OCI-LY3 (cell line): ENCODE measurements around the gene DOHH.
A peak's percentile ranks its signal among the peaks of the same experiment; 100 is the strongest.

Source experiments
- H2AFZ ChIP-seq: fragments of 200-600, 300-600 bp; shearing (Covaris generic); 2 replicates; pipeline ENCODE4 v1.6.0; 2014; ENCODE audit warnings: antibody characterized with exemption, low read depth, low read length
- H3K27ac ChIP-seq: fragments of 200-600, 300-600 bp; sonication (generic); 2 replicates; pipeline ENCODE4 v1.5.1; 2014; ENCODE audit warnings: mild to moderate bottlenecking, low read length, moderate library complexity, mixed read lengths
- H3K27me3 ChIP-seq: fragments of 200-600, 300-600 bp; sonication (generic); 2 replicates; pipeline ENCODE4 v1.6.1; 2014; ENCODE audit warnings: low read depth, low read length, mixed read lengths
- H3K36me3 ChIP-seq: fragments of 200-600, 300-600 bp; sonication (generic); replicated peaks from 2 replicates; pipeline ENCODE3; 2014; ENCODE audit warnings: low read depth, low read length, mixed read lengths
- H3K4me1 ChIP-seq: fragments of 300-600, 200-600 bp; sonication (generic); 2 replicates; pipeline ENCODE4 v1.6.1; 2014; ENCODE audit warnings: low read length, mixed read lengths
- H3K4me2 ChIP-seq: fragments of 200-600, 300-600 bp; sonication (generic); 2 replicates; pipeline ENCODE4 v1.6.1; 2014; ENCODE audit warnings: low read length, mixed read lengths
- H3K4me3 ChIP-seq: fragments of 300-600, 200-600 bp; sonication (generic); 2 replicates; pipeline ENCODE4 v1.5.1; 2014; ENCODE audit warnings: antibody characterized with exemption, mild to moderate bottlenecking, low read length, moderate library complexity
- H3K79me2 ChIP-seq: fragments of 300-600, 200-600 bp; shearing (Covaris generic); 2 replicates; pipeline ENCODE4 v1.6.1; 2014; ENCODE audit warnings: mild to moderate bottlenecking, low read length, mixed read lengths
- H3K9ac ChIP-seq: fragments of 300-600, 200-600 bp; shearing (Covaris generic); 2 replicates; pipeline ENCODE4 v1.6.0; 2014; ENCODE audit warnings: mild to moderate bottlenecking, low read length, moderate library complexity
- H3K9me3 ChIP-seq: fragments of 200-600, 300-600 bp; shearing (Covaris generic); 2 replicates; pipeline ENCODE4 v1.6.1; 2014; ENCODE audit warnings: low read length, mixed read lengths; ENCODE audit not compliant: insufficient read depth
- H4K20me1 ChIP-seq: fragments of 200-600, 300-600 bp; sonication (generic); 2 replicates; pipeline ENCODE4 v1.6.1; 2016; ENCODE audit warnings: low read length, mixed read lengths; ENCODE audit not compliant: insufficient read depth
- EZH2phosphoT487 ChIP-seq: fragments of 200-600 bp; shearing (Covaris generic); IDR thresholded peaks from 2 replicates; pipeline ENCODE4 v1.6.1; 2018; ENCODE audit warnings: antibody characterized with exemption, mixed run types, low read depth
- TF ChIP-seq, protein P1 (sequence below): fragments of 200-600, 300-600 bp; sonication (generic); IDR thresholded peaks from 2 replicates; pipeline ENCODE4 v1.5.1; 2014; ENCODE audit warnings: antibody characterized with exemption, low read length, low read depth

DOHH gene

DNA sequence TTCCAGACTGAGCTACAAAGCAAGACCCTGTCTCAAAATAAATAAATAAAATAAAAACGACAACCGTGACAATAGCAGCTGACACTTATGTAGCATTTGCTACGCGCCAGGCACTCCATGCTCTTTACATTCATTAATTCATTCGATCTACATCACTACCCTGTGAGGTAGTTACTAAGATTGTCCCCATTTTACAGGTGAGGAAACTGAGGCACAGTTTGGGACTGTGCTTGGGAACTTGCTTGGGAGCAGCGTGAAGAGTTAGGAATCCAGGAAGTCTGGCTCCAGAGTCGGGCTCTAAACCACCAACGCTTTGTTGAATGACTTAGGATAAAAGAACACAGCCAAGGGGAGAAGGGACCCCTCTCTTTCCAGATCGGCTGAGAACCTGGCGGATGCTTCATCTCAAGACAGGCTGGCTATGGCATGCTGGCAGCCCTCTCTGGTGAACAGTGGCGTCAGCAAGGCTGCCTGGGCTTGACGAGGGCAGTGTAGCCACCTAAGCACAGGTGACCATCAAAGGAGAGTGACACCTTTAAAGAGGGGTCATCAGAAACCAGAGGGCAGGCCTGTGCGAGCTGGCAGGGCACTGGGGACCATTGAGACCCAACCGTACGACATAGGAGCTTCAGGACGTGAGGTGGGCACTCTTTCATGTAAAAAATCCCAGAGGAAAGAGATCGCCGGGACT, 591 bp downstream of the DOHH start:
- Histone ChIP-seq H3K9me3 (no peaks in the 10 kb centered on the region), H3K27me3 (no peaks in the 10 kb centered on the region)
- no peak for TF ChIP-seq EZH2phosphoT487
- TF ChIP-seq, protein P1, sequence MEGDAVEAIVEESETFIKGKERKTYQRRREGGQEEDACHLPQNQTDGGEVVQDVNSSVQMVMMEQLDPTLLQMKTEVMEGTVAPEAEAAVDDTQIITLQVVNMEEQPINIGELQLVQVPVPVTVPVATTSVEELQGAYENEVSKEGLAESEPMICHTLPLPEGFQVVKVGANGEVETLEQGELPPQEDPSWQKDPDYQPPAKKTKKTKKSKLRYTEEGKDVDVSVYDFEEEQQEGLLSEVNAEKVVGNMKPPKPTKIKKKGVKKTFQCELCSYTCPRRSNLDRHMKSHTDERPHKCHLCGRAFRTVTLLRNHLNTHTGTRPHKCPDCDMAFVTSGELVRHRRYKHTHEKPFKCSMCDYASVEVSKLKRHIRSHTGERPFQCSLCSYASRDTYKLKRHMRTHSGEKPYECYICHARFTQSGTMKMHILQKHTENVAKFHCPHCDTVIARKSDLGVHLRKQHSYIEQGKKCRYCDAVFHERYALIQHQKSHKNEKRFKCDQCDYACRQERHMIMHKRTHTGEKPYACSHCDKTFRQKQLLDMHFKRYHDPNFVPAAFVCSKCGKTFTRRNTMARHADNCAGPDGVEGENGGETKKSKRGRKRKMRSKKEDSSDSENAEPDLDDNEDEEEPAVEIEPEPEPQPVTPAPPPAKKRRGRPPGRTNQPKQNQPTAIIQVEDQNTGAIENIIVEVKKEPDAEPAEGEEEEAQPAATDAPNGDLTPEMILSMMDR: no peak

GRCh38 chr19:3497757-3498520, 2.5 kb downstream of the DOHH start:
- Histone ChIP-seq H2AFZ (no peak overlapping the region), H3K9me3 (no peaks in the 10 kb centered on the region), H3K27me3 (no peaks in the 10 kb centered on the region), H3K4me2 (no peak overlapping the region), H3K36me3 (peaks cover 26% of the 10 kb centered on the region), H3K27ac (no peak overlapping the region), H3K79me2 (peaks cover 40% of the 10 kb centered on the region), H3K9ac (no peak overlapping the region), H4K20me1 (no peaks in the 10 kb centered on the region), H3K4me1 (peaks cover 10% of the 10 kb centered on the region), H3K4me3 (no peak overlapping the region)
- TF ChIP-seq, protein P1: no peak
- TF ChIP-seq EZH2phosphoT487: no peak

More for the DNA sequence above, 591 bp downstream of the DOHH start:
- H4K20me1 ChIP-seq: no peaks in the 10 kb centered on the region
- peak overlapping the region; percentile 70 for H3K27ac ChIP-seq
- peaks cover 14% of the 10 kb centered on the region for H3K4me1 ChIP-seq
- peaks cover 21% of the 10 kb centered on the region for H3K36me3 ChIP-seq
- H3K9ac ChIP-seq: peak overlapping the region; percentile 79
- H3K79me2 ChIP-seq: peaks cover 40% of the 10 kb centered on the region
- peak overlapping the region; percentile 71; the same call in 1 of the 2 replicates for H2AFZ ChIP-seq
- H3K4me2 ChIP-seq: peak overlapping the region; percentile 92
- H3K4me3 ChIP-seq: peak overlapping the region; percentile 90

GRCh38 chr19:3496392-3497273, 3.8 kb downstream of the DOHH start:
- Histone ChIP-seq H3K36me3 (peaks cover 30% of the 10 kb centered on the region), H3K27me3 (no peaks in the 10 kb centered on the region), H3K4me1 (peaks cover 10% of the 10 kb centered on the region), H2AFZ (no peak overlapping the region), H4K20me1 (no peaks in the 10 kb centered on the region; the same call in 1 of the 2 replicates), H3K9ac (no peak overlapping the region), H3K4me3 (no peak overlapping the region), H3K79me2 (peaks cover 40% of the 10 kb centered on the region), H3K9me3 (no peaks in the 10 kb centered on the region), H3K4me2 (no peak overlapping the region), H3K27ac (no peak overlapping the region)
- TF ChIP-seq, protein P1: no peak
- TF ChIP-seq EZH2phosphoT487: no peak
